HG03354 (cell line): ENCODE data around the gene MZT2A.
"Not testable (repeated sequence)": the region's sequence is repeated elsewhere in the genome, so short reads cannot be mapped to it uniquely, and the experiment has no call there.

Source experiments
- ATAC-seq: cut with Tn5 transposase; IDR thresholded peaks from one replicate; pipeline ENCODE4 v1.9.1; 2021; ENCODE audit warnings: mild to moderate bottlenecking; ENCODE audit not compliant: unreplicated experiment, poor library complexity, severe bottlenecking

Gene MZT2A

DNA sequence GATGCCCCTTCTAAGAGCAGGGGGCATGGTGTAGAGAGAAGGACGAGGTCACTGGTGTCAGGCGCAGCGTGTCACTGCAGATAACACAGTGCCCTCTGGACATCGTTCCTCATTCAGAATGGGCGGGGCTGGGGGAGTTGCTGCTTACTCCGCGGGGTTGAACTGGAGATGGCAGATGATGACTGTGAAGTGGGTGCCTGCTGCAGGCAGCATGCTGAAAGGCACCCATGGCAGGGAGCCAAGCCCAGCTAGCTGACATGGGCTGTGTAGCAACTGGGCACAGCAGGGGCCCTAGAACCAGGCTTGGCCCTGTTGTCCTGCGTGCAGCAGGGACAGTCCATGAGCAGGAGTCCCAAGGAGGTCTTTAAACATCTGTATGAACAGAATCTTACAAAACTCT is 20.6 kb downstream of the MZT2A start:
- not testable (repeated sequence) for ATAC-seq

DNA sequence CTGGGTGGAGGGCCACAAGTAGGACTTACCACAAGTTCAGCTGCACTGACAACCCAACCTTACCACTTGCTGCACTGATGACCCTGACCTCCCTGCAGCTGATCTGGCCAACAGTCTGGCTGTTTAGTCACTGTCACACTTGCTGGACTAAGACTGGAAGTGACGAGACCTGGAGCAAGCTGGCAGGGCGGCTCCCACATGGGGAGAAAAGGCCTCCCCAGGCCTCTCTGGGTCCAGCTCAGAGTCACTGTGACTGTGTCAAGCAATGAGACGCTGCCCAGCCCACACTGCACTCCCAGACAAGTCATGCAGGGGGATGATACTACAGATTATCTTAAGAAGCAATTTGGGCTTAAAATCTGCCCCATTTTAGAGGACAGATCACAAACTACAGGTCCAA is 21.3 kb downstream of the MZT2A start:
- ATAC-seq: not testable (repeated sequence)

DNA sequence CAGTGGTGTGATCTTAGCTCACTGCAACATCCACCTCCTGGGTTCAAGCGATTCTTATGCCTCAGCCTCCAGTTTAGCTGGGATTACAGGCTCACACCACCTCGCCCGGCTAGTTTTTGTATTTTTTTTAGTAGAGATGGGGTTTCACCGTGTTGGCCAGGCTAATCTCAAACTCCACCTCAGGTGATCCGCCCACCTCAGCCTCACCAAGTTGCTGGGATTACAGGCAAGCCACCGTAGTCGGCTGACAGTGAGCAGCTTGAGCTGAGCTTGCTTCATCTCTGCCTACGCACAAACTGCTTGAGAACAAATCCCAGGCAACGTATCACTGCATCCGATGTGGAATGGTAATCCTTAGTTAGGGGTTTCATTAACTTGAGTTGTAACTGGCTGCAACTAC is 24.5 kb downstream of the MZT2A start:
- ATAC-seq: not testable (repeated sequence)

DNA sequence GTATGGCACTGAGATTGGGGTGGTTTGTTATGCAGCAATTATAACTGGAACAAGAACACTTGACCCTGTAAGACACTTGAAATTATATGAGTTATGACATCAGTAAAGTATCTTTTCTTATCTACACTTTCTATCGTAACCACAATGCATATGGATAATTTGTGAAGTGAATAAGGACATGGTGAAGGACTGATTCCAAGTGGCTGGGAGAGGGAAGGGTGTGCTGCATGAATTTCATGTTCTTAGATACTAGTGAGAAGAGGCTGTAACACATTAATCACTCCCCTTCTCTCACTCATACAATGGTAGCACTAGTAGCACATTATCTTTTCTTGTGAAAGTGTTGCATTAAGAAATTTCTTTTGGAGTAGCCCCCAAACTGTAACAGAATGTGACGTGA is 37.3 kb downstream of the MZT2A start:
- ATAC-seq: not testable (repeated sequence)

DNA sequence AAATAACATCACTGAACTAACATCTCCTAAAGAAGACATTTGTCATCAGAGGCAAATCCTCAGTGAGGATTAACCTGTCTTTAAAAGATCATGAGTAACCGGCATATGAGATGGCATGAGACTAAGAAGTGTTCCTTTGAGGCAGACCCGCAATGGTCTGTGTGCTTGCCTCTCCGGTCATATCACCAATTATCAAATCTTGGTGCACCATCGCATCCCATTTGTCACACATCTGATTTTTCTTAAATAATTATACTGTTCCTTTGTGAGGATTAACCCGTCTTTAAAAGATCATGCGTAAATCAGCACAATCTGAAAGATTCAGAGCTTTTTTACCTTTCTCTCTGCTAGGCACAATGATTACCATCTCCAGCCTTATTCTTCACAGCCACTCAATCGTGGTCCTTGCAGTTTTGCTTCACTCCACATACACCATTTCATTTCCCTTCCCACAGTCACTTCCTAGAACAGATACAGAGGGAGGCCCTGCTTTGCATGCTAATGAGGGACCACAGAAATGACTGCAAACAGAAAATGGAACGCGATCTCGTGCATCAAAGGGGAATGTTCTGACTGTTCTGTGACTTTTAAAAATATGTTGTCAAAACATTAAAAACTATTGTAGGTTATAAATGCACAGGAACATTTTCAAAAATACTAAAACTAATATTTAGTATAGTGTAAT is 40.8 kb downstream of the MZT2A start:
- ATAC-seq: not testable (repeated sequence)

DNA sequence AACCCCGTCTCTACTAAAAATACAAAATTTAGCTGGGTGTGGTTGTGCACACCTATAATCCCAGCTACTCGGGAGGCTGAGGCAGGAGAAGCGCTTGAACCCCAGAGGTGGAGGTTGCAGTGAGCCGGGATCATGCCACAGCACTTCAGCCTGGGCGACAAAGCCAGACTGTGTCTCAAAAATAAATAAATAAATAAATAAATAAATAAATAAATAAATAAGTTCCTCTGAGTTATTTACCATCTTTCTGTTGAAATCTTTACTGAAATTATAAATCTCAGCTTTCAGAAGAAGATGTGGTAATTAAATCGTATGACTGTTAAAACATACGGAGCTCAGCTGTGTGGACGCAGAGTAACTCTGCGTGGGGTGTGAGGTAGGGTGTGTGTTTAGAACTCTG is 44.2 kb downstream of the MZT2A start:
- ATAC-seq: not testable (repeated sequence)

DNA sequence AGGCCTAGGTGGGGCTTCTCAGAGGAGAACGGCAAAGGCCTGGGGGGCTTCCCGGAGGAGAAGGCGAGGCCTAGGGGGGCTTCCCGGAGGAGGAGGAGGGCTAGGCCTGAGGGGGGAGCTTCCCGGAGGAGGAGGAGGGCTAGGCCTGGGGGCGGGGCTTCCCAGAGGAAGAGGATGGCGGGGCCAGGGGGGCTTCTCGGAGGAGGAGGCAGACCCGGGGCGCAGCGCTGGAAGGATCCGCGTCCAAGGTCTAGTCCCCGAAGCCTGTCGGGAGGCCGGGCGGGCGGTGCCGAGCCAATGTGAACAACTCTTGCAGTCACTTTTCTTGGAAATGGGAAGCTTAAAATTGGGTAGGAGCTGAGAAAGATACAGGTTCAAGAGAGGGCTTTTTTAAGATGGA is 46.3 kb downstream of the MZT2A start:
- no peak for ATAC-seq

DNA sequence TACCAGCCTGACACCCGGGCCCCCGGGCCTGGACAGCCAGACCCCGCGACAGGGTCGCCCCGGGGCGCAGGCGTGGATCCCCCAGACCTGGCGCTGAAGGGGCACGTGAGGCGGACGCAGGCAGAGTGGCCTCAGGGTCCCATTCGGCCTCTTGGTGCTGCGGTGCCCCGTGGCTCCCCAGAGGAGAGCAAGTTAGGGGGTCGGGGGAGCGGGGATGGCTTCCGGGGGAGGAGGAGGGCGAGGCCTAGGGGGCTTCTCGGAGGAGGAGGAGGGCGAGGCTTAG is 46.7 kb downstream of the MZT2A start:
- ATAC-seq: not testable (repeated sequence)

DNA sequence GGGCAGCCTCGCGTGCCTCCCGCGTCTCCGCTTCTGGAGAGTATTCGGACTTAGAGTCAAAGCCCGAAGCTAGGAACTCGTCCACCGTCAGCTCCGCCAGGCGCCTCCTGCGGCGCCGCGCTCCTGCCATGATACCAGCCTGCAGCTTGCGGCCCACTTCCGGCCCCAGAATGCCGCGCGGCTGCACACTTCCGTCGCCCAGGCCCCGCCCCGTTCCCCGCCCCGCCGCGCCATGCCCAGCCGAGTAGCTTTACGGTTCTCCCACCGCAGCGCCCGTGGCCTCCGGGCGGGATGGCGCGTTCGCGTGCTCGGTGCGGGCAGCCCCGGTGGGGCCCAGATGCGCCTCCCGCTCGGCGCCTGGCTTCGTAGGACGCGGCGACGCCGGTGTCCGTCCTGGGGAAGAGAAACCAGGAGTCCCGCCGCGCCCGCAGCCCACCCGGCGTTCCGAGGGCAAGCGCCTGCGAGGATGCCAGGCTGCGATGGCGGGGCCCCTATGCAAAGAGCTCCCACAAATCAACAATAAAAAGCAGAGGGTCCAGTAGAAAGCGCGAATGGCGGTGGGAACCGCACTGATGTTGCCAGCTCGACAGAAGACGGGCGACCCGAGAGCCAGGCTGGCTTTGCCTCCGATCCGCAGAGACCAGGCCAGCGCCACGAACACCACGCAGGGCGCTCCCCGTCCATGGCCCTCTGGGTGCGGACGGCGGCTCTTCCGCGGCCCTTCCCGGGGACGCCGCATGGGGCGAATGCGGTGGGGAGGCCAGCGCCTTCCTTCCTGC is 47.3 kb downstream of the MZT2A start:
- not testable (repeated sequence) for ATAC-seq

DNA sequence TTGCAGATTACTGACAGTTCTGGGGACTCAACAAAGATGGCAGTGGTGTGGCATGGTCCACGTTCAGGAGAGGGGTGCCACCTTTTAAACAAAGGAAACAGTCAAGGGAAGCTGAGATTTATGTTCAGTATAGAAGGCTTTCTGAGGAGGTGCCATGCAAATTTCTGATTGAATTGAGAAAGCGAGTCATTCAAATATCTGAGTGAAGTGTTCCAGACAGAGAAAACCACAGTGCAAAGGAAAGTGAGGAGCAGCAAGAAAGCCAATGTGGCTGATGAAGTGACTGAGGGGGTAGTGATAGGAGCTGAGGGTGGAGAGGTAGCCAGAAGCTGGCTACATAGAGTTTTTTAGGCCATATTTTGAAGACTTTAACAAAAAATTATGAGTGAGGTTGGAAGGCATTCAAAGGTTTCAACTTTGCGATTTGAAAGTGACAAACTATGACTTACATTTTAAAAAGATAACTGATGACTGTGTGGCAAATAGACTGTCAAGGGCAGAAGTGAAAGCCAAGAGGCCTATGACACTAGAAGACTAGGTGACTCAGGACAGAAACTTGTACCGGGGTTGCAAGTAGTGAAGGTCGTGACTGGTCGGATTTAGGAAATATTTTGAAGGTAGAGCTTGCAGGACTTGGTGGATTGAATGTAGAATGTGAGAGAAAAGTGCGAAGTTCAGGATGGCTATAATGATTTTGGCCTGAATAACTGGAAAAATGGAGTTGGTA is 51.3 kb downstream of the MZT2A start:
- not testable (repeated sequence) for ATAC-seq
